ENCODE data around the gene ADAT3.

The ADAT3 gene

GRCh38 chr19:1905110-1905862, at the start of gene ADAT3, which contains the start of gene SCAMP4:
ADAT3 (plus strand) TSS chr19:1905399; CDS start chr19:1912048, 6,649 bp downstream.
SCAMP4 (plus strand) TSS chr19:1905399; CDS start chr19:1915020, 9,621 bp downstream.
- peak; percentile 79 to 97 (median 89) for DNase-seq (ENCODE audit: low read depth in 2 of 3, low spot score in 2 of 3)

GRCh38 chr19:1855828-1856255, 49.4 kb upstream of the ADAT3 start:
- DNase-seq (ENCODE audit: low read depth in 2 of 3, low spot score in 2 of 3) = no peak

GRCh38 chr19:1856345-1856697, 48.9 kb upstream of the ADAT3 start:
- DNase-seq (ENCODE audit: low read depth in 2 of 3, low spot score in 2 of 3) = no peak

- no peak for DNase-seq (ENCODE audit: low read depth in 2 of 3, low spot score in 2 of 3)
These were observed 48.2 kb upstream of the ADAT3 start for GRCh38 chr19:1856698-1857603.

- no peak for DNase-seq (ENCODE audit: low read depth in 2 of 3, low spot score in 2 of 3)
These were observed 47.4 kb upstream of the ADAT3 start for GRCh38 chr19:1857648-1858326.

- no peak for DNase-seq (ENCODE audit: low read depth in 2 of 3, low spot score in 2 of 3)
These were observed 46.7 kb upstream of the ADAT3 start for GRCh38 chr19:1858412-1859081.

GRCh38 chr19:1859331-1859781, 45.8 kb upstream of the ADAT3 start:
- no peak for DNase-seq (ENCODE audit: low read depth in 2 of 3, low spot score in 2 of 3)

- no peak for DNase-seq (ENCODE audit: low read depth in 2 of 3, low spot score in 2 of 3)
These were observed 45.0 kb upstream of the ADAT3 start for GRCh38 chr19:1860042-1860775.

GRCh38 chr19:1860821-1861598, 44.2 kb upstream of the ADAT3 start:
- DNase-seq (ENCODE audit: low read depth in 2 of 3, low spot score in 2 of 3) = no peak

- DNase-seq (ENCODE audit: low read depth in 2 of 3, low spot score in 2 of 3) = no peak
These were observed 43.6 kb upstream of the ADAT3 start for GRCh38 chr19:1861599-1862031.

GRCh38 chr19:1862068-1862423, 43.2 kb upstream of the ADAT3 start:
- DNase-seq (ENCODE audit: low read depth in 2 of 3, low spot score in 2 of 3) = no peak

GRCh38 chr19:1862424-1863327, 42.5 kb upstream of the ADAT3 start:
- DNase-seq (ENCODE audit: low read depth in 2 of 3, low spot score in 2 of 3) = no peak

GRCh38 chr19:1863328-1863637, 41.9 kb upstream of the ADAT3 start, which contains the start of gene KLF16:
KLF16 (minus strand) TSS chr19:1863579; CDS start chr19:1863497, 82 bp downstream.
- no peak for DNase-seq (ENCODE audit: low read depth in 2 of 3, low spot score in 2 of 3)

GRCh38 chr19:1863638-1864479, 41.3 kb upstream of the ADAT3 start:
- DNase-seq (ENCODE audit: low read depth in 2 of 3, low spot score in 2 of 3) = peak; percentile 90 to 93 (median 93)

GRCh38 chr19:1864480-1865171, 40.6 kb upstream of the ADAT3 start:
- DNase-seq (ENCODE audit: low read depth in 2 of 3, low spot score in 2 of 3) = no peak

GRCh38 chr19:1865172-1866010, 39.8 kb upstream of the ADAT3 start:
- DNase-seq (ENCODE audit: low read depth in 2 of 3, low spot score in 2 of 3) = no peak

Measured in activated CD8-positive, alpha-beta memory T cell treated with anti-CD3 and anti-CD28 coated beads for 48 hours (primary cell).